Measurements from ENCODE around the gene PANX2. TPM values are rescaled to one million over a fixed set of nuclear protein-coding genes. Genes with fewer than 3 reads are reported as not detected.

Gene PANX2
- total and polyA plus RNA-seq, 2 of the 13 experiments (the other 11 are each of a cell fraction or from before 2014, with no cell fraction given) = 0.15 to 1.1 TPM

GRCh38 chr22:50173983-50174355 lies 3.4 kb downstream of the PANX2 start:
- no peaks in the 10 kb centered on the region for H3K36me3 ChIP-seq (replicated peaks in 1 of 2; ENCODE audit: control insufficient read depth in 1 of 2, insufficient read depth in 2 of 2, low read length in 2 of 2)
- no TSS peak for BruUV-seq (replicated peaks)
- ChIA-PET POLR2A (no interaction called here), CTCF (ENCODE audit: low intra/inter-chr PET ratio, low total read pairs) (no interaction called here)
- H3K27ac ChIP-seq (ENCODE audit: extremely low read length, insufficient read depth, low read length) = no peak overlapping the region
- no peaks in the 10 kb centered on the region for H4K20me1 ChIP-seq (ENCODE audit: insufficient read depth, low read length)
- intact Hi-C loops (cut with micrococcal nuclease; ENCODE audit: unreplicated experiment) (no loop called here), in situ Hi-C loops (cut with HindIII; ENCODE audit: extremely low pct_ligation_motif_present, low pct_unique_long_range_greater_than_20kb) (no loop called here)
- DNase-seq (ENCODE audit: low spot score) (no peak), ATAC-seq (no peak), FAIRE-seq (no peak)
- H3K9me3 ChIP-seq (ENCODE audit: low read length) = no peaks in the 10 kb centered on the region
- peaks cover 19% of the 10 kb centered on the region for H3K4me1 ChIP-seq (ENCODE audit: insufficient read depth, low read length)
- H2AFZ ChIP-seq (ENCODE audit: low read length) = no peak overlapping the region
- WGBS (ENCODE audit: low lambda C conversion rate) = 75% methylated on average over 5 of the region's 6 CpGs
- H3K27me3 ChIP-seq (ENCODE audit: control insufficient read depth in 1 of 2, insufficient read depth in 2 of 2, low read length in 2 of 2) = peaks cover 0 to 5% of the 10 kb centered on the region in 2 experiments; a peak in 2 of 5 replicates
- H3K79me2 ChIP-seq (ENCODE audit: insufficient read depth, low read length) = no peaks in the 10 kb centered on the region
- TF ChIP-seq CBFB (CRISPR knock-in tag; IDR thresholded peaks at IDR 0.05) = no peak
- TF ChIP-seq FOXP1 (IDR thresholded peaks at IDR 0.05) = no peak
- no peak for TF ChIP-seq FOXP1 (CRISPR knock-in tag; IDR thresholded peaks at IDR 0.05)
- no peak for TF ChIP-seq NFE2 (CRISPR knock-in tag; IDR thresholded peaks at IDR 0.05)
- no peak for TF ChIP-seq ELK4 (CRISPR knock-in tag; IDR thresholded peaks at IDR 0.05; ENCODE audit: borderline replicate concordance)
- no peak overlapping the region for H3K4me2 ChIP-seq (ENCODE audit: low read depth, low read length)
- no peak overlapping the region for H3K4me3 ChIP-seq (replicated peaks in 1 of 3; ENCODE audit: insufficient read depth in 1 of 3, low read depth in 2 of 3, low read length in 3 of 3)
- no peak overlapping the region for H3K9ac ChIP-seq (ENCODE audit: insufficient read depth, low read depth, low read length)

- intact Hi-C loops (cut with micrococcal nuclease; ENCODE audit: unreplicated experiment) = no loop called here
- no peak overlapping the region for H3K4me2 ChIP-seq (ENCODE audit: low read depth, low read length)
- H3K27ac ChIP-seq (ENCODE audit: extremely low read length, insufficient read depth, low read length) = no peak overlapping the region
- ATAC-seq (peak; percentile 6; the same call in 2 of the 3 replicates), DNase-seq (ENCODE audit: low spot score) (no peak), FAIRE-seq (no peak)
- no peaks in the 10 kb centered on the region for H4K20me1 ChIP-seq (ENCODE audit: insufficient read depth, low read length)
- in situ Hi-C loops (cut with HindIII; ENCODE audit: extremely low pct_ligation_motif_present, low pct_unique_long_range_greater_than_20kb) = no loop called here
- ChIA-PET CTCF (ENCODE audit: low intra/inter-chr PET ratio, low total read pairs) (no interaction called here), POLR2A (no interaction called here)
- H3K9ac ChIP-seq (ENCODE audit: insufficient read depth, low read depth, low read length) = no peak overlapping the region
- no peaks in the 10 kb centered on the region for H3K36me3 ChIP-seq (replicated peaks in 1 of 2; ENCODE audit: control insufficient read depth in 1 of 2, insufficient read depth in 2 of 2, low read length in 2 of 2)
- 60% methylated on average over 4 of the region's 27 CpGs for WGBS (ENCODE audit: low lambda C conversion rate)
- no peak for TF ChIP-seq ZNF335 (CRISPR knock-in tag; IDR thresholded peaks at IDR 0.05)
- no peak for TF ChIP-seq ZNF609 (CRISPR knock-in tag; IDR thresholded peaks at IDR 0.05; ENCODE audit: borderline replicate concordance)
- no peak overlapping the region for H3K4me3 ChIP-seq (replicated peaks in 1 of 3; ENCODE audit: insufficient read depth in 1 of 3, low read depth in 2 of 3, low read length in 3 of 3)
- no TSS peak for BruUV-seq (replicated peaks)
- H3K9me3 ChIP-seq (ENCODE audit: low read length) = no peaks in the 10 kb centered on the region
- H3K79me2 ChIP-seq (ENCODE audit: insufficient read depth, low read length) = no peaks in the 10 kb centered on the region
- no peaks in the 10 kb centered on the region for H3K27me3 ChIP-seq (ENCODE audit: control insufficient read depth in 1 of 2, insufficient read depth in 2 of 2, low read length in 2 of 2)
- no peak overlapping the region for H2AFZ ChIP-seq (ENCODE audit: low read length)
- H3K4me1 ChIP-seq (ENCODE audit: insufficient read depth, low read length) = peaks cover 21% of the 10 kb centered on the region
Measured at GRCh38 chr22:50174382-50175190, 4.1 kb downstream of the PANX2 start.

Data from HepG2 (cell line).